Parathyroid adenoma (tissue), 2 donors: ENCODE measurements around the gene UNCX.

ENCODE experiments used
- H2AFZ ChIP-seq: fragments of 300-600 bp; sonication (generic); one replicate; pipeline ENCODE4 v1.7.0; 2017; ENCODE audit warnings: antibody characterized with exemption, mild to moderate bottlenecking
- H3K27ac ChIP-seq: fragments of 300-600 bp; sonication (generic); one replicate; pipeline ENCODE4 v1.7.0; 2017
- H3K27me3 ChIP-seq: fragments of 300-600 bp; sonication (generic); one replicate; pipeline ENCODE4 v1.7.0; 2017; ENCODE audit warnings: low read length; ENCODE audit not compliant: control insufficient read depth, insufficient read depth
- H3K36me3 ChIP-seq: fragments of 300-600 bp; sonication (generic); one replicate; pipeline ENCODE4 v1.7.0; 2017; ENCODE audit warnings: low read length; ENCODE audit not compliant: control insufficient read depth, insufficient read depth
- H3K4me1 ChIP-seq: fragments of 300-600 bp; sonication (generic); one replicate; pipeline ENCODE4 v1.7.0; 2017; ENCODE audit warnings: control low read depth
- H3K4me2 ChIP-seq: fragments of 300-600 bp; sonication (generic); one replicate; pipeline ENCODE4 v1.7.0; 2017; ENCODE audit warnings: low read length
- H3K4me3 ChIP-seq: fragments of 300-600 bp; sonication (generic); one replicate; pipeline ENCODE4 v1.7.0; 2017; ENCODE audit warnings: low read depth, low read length
- H3K79me2 ChIP-seq: fragments of 300-600 bp; sonication (generic); one replicate; pipeline ENCODE4 v1.7.0; 2017; ENCODE audit warnings: control low read depth
- H3K9ac ChIP-seq: fragments of 300-600 bp; sonication (generic); one replicate; pipeline ENCODE4 v1.7.0; 2017; ENCODE audit warnings: mild to moderate bottlenecking
- H3K9me3 ChIP-seq: fragments of 300-600 bp; sonication (generic); one replicate; pipeline ENCODE4 v1.7.0; 2017; ENCODE audit warnings: low read length; ENCODE audit not compliant: control insufficient read depth
- TF ChIP-seq, protein P1 (sequence below): fragments of 300-600 bp; sonication (generic); IDR thresholded peaks from one replicate; pipeline ENCODE4 v1.7.0; 2017; ENCODE audit warnings: antibody characterized with exemption, mild to moderate bottlenecking
- donor health status: primary hyperparathyroidism.

The UNCX gene

DNA sequence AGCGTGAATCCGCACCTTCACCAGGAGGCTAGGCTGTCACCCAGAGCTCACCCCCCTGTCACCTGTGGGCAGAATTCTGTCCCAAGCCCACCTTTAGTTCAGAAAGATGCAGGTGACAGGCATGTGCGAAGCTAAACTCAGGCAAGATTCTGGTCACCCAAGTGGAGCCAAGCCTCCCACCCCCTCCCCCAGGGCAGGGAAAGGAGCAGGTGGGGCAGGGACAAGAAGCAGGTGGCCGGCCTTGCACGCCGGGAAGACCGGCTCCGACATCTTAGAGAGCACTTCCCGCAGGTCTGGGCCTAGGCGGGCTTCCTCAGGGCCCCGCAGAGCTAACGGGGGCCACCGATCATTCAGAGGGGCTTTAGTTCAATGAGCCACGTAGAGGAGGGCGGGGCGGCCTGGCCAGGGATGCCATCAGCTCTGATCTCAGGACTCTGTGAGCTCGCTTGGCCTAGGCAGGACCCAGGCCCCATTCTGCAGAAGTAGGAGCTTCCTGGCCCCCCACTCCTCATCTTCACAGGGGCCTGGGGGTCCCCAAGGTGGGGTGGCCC lies 19.9 kb downstream of the UNCX start:
- Histone ChIP-seq H3K27me3 (peaks cover 9% of the 10 kb centered on the region), H3K36me3 (no peaks in the 10 kb centered on the region), H3K4me2 (no peak overlapping the region), H2AFZ (no peak overlapping the region), H3K79me2 (no peaks in the 10 kb centered on the region), H3K9ac (no peak overlapping the region), H3K9me3 (no peaks in the 10 kb centered on the region), H3K27ac (no peak overlapping the region), H3K4me3 (no peak overlapping the region), H3K4me1 (no peaks in the 10 kb centered on the region)
- TF ChIP-seq, protein P1, sequence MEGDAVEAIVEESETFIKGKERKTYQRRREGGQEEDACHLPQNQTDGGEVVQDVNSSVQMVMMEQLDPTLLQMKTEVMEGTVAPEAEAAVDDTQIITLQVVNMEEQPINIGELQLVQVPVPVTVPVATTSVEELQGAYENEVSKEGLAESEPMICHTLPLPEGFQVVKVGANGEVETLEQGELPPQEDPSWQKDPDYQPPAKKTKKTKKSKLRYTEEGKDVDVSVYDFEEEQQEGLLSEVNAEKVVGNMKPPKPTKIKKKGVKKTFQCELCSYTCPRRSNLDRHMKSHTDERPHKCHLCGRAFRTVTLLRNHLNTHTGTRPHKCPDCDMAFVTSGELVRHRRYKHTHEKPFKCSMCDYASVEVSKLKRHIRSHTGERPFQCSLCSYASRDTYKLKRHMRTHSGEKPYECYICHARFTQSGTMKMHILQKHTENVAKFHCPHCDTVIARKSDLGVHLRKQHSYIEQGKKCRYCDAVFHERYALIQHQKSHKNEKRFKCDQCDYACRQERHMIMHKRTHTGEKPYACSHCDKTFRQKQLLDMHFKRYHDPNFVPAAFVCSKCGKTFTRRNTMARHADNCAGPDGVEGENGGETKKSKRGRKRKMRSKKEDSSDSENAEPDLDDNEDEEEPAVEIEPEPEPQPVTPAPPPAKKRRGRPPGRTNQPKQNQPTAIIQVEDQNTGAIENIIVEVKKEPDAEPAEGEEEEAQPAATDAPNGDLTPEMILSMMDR = no peak

DNA sequence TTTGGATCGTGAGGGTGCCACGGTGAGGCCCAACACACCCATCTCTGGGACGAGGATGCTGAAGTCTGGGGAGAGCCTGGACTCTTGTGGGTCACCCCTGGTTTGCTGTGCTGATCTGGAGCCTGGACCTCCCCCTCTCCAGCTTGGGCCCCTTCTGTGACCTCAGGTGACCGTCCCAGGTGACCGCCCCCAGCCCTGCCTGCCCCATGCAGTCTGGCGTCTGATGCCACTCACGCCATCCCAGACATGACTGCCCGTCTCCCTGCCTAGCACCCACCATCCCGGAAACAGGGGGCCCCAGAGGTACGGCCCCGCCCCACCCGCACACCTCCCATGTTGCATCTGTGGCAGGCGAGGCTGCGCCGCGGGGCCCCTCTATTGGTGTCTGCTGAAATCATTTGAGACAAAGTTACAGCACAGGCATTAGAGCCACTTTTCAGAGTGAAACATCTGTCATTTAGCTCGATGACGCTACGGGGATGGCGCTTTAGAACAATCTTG lies 21.1 kb downstream of the UNCX start:
- Histone ChIP-seq H3K79me2 (no peaks in the 10 kb centered on the region), H3K4me1 (no peaks in the 10 kb centered on the region), H3K9me3 (no peaks in the 10 kb centered on the region), H3K27ac (no peak overlapping the region), H2AFZ (no peak overlapping the region), H3K4me2 (no peak overlapping the region), H3K9ac (no peak overlapping the region), H3K4me3 (no peak overlapping the region), H3K27me3 (peaks cover 4% of the 10 kb centered on the region), H3K36me3 (no peaks in the 10 kb centered on the region)
- TF ChIP-seq, protein P1 = no peak

DNA sequence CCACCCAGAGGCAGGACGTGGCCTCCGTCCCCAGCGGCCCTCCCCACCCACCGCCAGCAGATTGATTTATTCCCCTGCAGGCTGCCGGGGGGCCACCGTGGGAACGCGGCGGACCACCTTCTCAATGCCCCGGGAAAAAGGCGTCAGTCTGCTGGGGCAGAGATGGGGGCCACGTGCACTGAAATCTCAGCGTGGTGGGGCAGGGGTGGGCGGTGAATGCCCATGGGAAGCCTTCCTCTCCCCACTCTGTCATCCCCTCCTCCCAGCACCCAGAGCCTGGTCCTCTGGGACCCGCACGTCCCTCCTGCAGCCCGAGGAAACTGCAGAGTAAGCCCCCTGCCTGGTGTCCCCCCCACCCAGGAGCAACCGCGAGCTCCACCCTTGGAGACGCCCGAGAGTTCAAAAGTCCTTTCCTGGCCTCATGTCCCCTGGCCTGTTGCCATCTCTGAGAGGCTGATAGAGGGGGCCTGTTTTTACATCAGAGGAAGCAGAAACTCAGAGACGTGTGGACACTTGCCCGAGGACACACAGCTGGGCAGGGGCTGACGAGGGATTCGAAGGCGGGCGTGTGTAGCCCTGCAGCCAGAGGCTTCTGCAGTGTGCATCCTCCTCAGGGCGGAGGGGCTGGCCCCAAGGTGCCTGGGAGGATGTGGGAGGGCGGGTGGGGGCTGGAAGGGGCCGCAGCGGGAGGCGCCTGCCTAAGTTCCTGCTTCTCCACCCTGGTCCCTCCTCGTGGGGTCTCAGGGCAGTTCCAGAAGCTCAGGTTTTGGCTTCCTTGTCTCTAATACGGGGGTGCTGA lies 21.8 kb downstream of the UNCX start:
- Histone ChIP-seq H3K36me3 (no peaks in the 10 kb centered on the region), H3K9me3 (no peaks in the 10 kb centered on the region), H3K27ac (no peak overlapping the region), H3K79me2 (no peaks in the 10 kb centered on the region), H3K4me1 (no peaks in the 10 kb centered on the region), H3K27me3 (peaks cover 4% of the 10 kb centered on the region), H3K4me3 (no peak overlapping the region), H2AFZ (no peak overlapping the region), H3K4me2 (no peak overlapping the region), H3K9ac (no peak overlapping the region)
- TF ChIP-seq, protein P1 = no peak

DNA sequence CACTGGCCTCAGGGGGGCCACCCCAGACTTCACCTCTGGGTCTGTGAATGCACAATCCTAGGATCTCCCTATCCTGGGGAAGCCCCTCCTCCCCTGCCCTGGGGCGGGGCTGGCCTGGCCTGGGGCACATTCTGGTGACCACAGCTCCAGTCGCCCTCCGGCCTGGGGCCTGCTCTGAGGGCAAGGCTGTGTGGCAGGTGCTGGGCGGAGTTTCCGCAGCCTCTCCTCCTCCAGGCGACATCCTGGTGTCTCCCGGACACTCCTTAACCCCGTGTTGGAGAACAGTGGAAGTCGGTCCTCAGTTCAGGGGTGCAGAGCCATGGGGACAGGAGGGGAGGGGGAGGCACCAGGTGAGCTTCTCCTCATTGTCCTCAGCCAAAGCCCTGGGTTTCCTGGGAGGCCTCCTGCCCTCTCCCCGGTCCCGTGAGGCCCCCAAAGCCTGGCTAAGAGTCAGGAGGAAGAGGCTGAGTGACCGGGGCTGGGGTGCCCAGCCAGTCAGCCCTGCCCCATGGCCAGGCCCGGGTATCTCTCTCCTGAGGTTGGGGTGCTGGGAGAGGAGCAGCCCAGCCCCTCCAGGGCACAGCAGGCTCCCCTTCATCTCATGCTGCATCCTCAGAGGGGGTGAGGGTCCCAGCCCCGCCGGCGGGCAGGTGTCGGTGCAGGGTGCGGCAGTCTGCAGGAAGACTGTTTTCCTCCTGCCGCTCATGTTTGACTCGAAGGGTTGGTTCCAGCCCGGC lies 22.6 kb downstream of the UNCX start:
- TF ChIP-seq, protein P1 = no peak
- Histone ChIP-seq H3K4me3 (no peak overlapping the region), H3K27me3 (peaks cover 4% of the 10 kb centered on the region), H3K4me2 (no peak overlapping the region), H3K9ac (no peak overlapping the region), H3K79me2 (no peaks in the 10 kb centered on the region), H3K9me3 (no peaks in the 10 kb centered on the region), H3K27ac (no peak overlapping the region), H3K4me1 (no peaks in the 10 kb centered on the region), H3K36me3 (no peaks in the 10 kb centered on the region), H2AFZ (no peak overlapping the region)
